Activated naive CD4-positive, alpha-beta T cell treated with anti-CD3 and anti-CD28 coated beads for 36 hours (primary cell): ENCODE data around the gene VIM. TPM values are rescaled to one million over a fixed set of nuclear protein-coding genes. Genes with fewer than 3 reads are reported as not detected.
"Not testable (repeated sequence)": the region's sequence is repeated elsewhere in the genome, so short reads cannot be mapped to it uniquely, and the experiment has no call there.

ENCODE experiments used
- CTCF ChIA-PET: fragments of 350-600 bp; sonication (Branson Sonifier 250); formaldehyde crosslinking; loops from one replicate; lab custom pipeline; 2021; ENCODE audit warnings: antibody characterized with exemption; lab: Charles Lee
- DNase-seq: peaks from one replicate; pipeline ENCODE4 v3.0.0-alpha.2; 2020
- H3K27ac Mint-ChIP-seq: one replicate; pipeline ENCODE4 v1.8.0; 2021; ENCODE audit warnings: mild to moderate bottlenecking, mixed read lengths
- H3K27me3 Mint-ChIP-seq: one replicate; pipeline ENCODE4 v1.8.0; 2021; ENCODE audit warnings: low read depth, mixed read lengths
- H3K36me3 Mint-ChIP-seq: one replicate; pipeline ENCODE4 v1.8.0; 2021; ENCODE audit warnings: low read depth, mixed read lengths
- H3K4me1 Mint-ChIP-seq: one replicate; pipeline ENCODE4 v1.8.0; 2021; ENCODE audit warnings: low read depth, mixed read lengths
- H3K4me3 Mint-ChIP-seq: one replicate; pipeline ENCODE4 v1.8.0; 2021; ENCODE audit warnings: mild to moderate bottlenecking, moderate library complexity, mixed read lengths
- H3K9me3 Mint-ChIP-seq: one replicate; pipeline ENCODE4 v1.8.0; 2021; ENCODE audit warnings: mixed read lengths
- intact Hi-C: fragments of 100-400 bp; cut with micrococcal nuclease; formaldehyde crosslinking; loops from one replicate; pipeline ENCODE4 v1.15.1; 2023
- total RNA-seq, 2 experiments: library from RNA; stranded (reverse); gene quantifications; one replicate each; pipeline ENCODE4 v1.2.3, GENCODE V29; 2021

VIM gene
- total RNA-seq, 2 experiments from 2014 or later = 58.3 to 60.6 TPM

GRCh38 chr10:17248964-17249363 is 20.9 kb downstream of the VIM start:
- no peaks in the 10 kb centered on the region for H3K27me3 Mint-ChIP-seq
- intact Hi-C loops = loop anchor here (1.0 kb wide), 3 partner anchors 358 to 421 kb away; no protein-coding TSS in a partner anchor
- no peak overlapping the region for H3K27ac Mint-ChIP-seq
- no peaks in the 10 kb centered on the region for H3K36me3 Mint-ChIP-seq
- CTCF ChIA-PET = interaction anchor here (2.0 kb wide), 1 partner anchor 12 kb away, joined by 7 read pairs; no protein-coding TSS in a partner anchor
- no peak overlapping the region for H3K4me3 Mint-ChIP-seq
- no peak for DNase-seq
- H3K4me1 Mint-ChIP-seq = no peaks in the 10 kb centered on the region
- H3K9me3 Mint-ChIP-seq = peaks cover 2% of the 10 kb centered on the region

- DNase-seq = no peak
- Mint-ChIP-seq H3K27ac (no peak overlapping the region), H3K4me1 (no peaks in the 10 kb centered on the region), H3K27me3 (no peaks in the 10 kb centered on the region), H3K9me3 (peaks cover 2% of the 10 kb centered on the region), H3K36me3 (no peaks in the 10 kb centered on the region), H3K4me3 (no peak overlapping the region)
- CTCF ChIA-PET = interaction anchor here (0.7 to 1.0 kb wide), 2 partner anchors 17 to 397 kb away, joined by 3 read pairs; no protein-coding TSS in a partner anchor
- intact Hi-C loops = loop anchor here (1.0 kb wide), 3 partner anchors 359 to 422 kb away; no protein-coding TSS in a partner anchor
Measured at GRCh38 chr10:17249820-17250219, 21.8 kb downstream of the VIM start.

GRCh38 chr10:17250736-17251135 is 22.7 kb downstream of the VIM start:
- DNase-seq = no peak
- no peaks in the 10 kb centered on the region for H3K27me3 Mint-ChIP-seq
- H3K4me3 Mint-ChIP-seq = no peak overlapping the region
- no peaks in the 10 kb centered on the region for H3K4me1 Mint-ChIP-seq
- H3K36me3 Mint-ChIP-seq = no peaks in the 10 kb centered on the region
- CTCF ChIA-PET = interaction anchor here (0.6 to 1.0 kb wide), 3 partner anchors 18 to 398 kb away, joined by 3 to 4 read pairs (median 3); no protein-coding TSS in a partner anchor
- peaks cover 2% of the 10 kb centered on the region for H3K9me3 Mint-ChIP-seq
- no peak overlapping the region for H3K27ac Mint-ChIP-seq
- intact Hi-C loops = no loop called here

- CTCF ChIA-PET = interaction anchor here (0.5 to 1.8 kb wide), 8 partner anchors 12 to 418 kb away, joined by 3 to 5 read pairs (median 3); no protein-coding TSS in a partner anchor
- H3K27me3 Mint-ChIP-seq, H3K9me3 Mint-ChIP-seq, H3K4me3 Mint-ChIP-seq, DNase-seq, H3K27ac Mint-ChIP-seq, H3K36me3 Mint-ChIP-seq, H3K4me1 Mint-ChIP-seq: not testable (repeated sequence)
- intact Hi-C loops = loop anchor here (5.0 kb wide), 1 partner anchor 1352 kb away; no protein-coding TSS in a partner anchor
Measured at GRCh38 chr10:17254543-17255050, 26.6 kb downstream of the VIM start.

GRCh38 chr10:17255512-17255911 is 27.5 kb downstream of the VIM start:
- no peak for DNase-seq
- no peaks in the 10 kb centered on the region for H3K27me3 Mint-ChIP-seq
- intact Hi-C loops = loop anchor here (5.0 kb wide), 1 partner anchor 1353 kb away; no protein-coding TSS in a partner anchor
- no peaks in the 10 kb centered on the region for H3K9me3 Mint-ChIP-seq
- H3K4me3 Mint-ChIP-seq = no peak overlapping the region
- H3K4me1 Mint-ChIP-seq = peaks cover 4% of the 10 kb centered on the region
- CTCF ChIA-PET = interaction anchor here (1.0 to 1.4 kb wide), 3 partner anchors 34 to 419 kb away, joined by 3 to 4 read pairs (median 3); no protein-coding TSS in a partner anchor
- no peak overlapping the region for H3K27ac Mint-ChIP-seq
- no peaks in the 10 kb centered on the region for H3K36me3 Mint-ChIP-seq

- intact Hi-C loops = loop anchor here (5.0 kb wide), 1 partner anchor 1354 kb away; no protein-coding TSS in a partner anchor
- no peak for DNase-seq
- Mint-ChIP-seq H3K27me3 (no peaks in the 10 kb centered on the region), H3K9me3 (no peaks in the 10 kb centered on the region), H3K4me1 (peaks cover 4% of the 10 kb centered on the region), H3K36me3 (no peaks in the 10 kb centered on the region), H3K27ac (no peak overlapping the region), H3K4me3 (no peak overlapping the region)
- CTCF ChIA-PET = interaction anchor here (0.5 to 1.9 kb wide), 11 partner anchors 11 to 429 kb away, joined by 3 to 22 read pairs (median 9); no protein-coding TSS in a partner anchor
Measured at GRCh38 chr10:17256051-17256450, 28.0 kb downstream of the VIM start.

- no peak for DNase-seq
- CTCF ChIA-PET = interaction anchor here (0.7 to 1.9 kb wide), 22 partner anchors 11 to 1557 kb away, joined by 3 to 22 read pairs (median 4); no protein-coding TSS in a partner anchor
- intact Hi-C loops = loop anchor here (1.0 to 5.0 kb wide), 6 partner anchors 174 to 1354 kb away; no protein-coding TSS in a partner anchor
- H3K9me3 Mint-ChIP-seq = peaks cover under 1% of the 10 kb centered on the region
- peaks cover 4% of the 10 kb centered on the region for H3K4me1 Mint-ChIP-seq
- H3K27ac Mint-ChIP-seq = no peak overlapping the region
- no peaks in the 10 kb centered on the region for H3K27me3 Mint-ChIP-seq
- H3K36me3 Mint-ChIP-seq = no peaks in the 10 kb centered on the region
- H3K4me3 Mint-ChIP-seq = no peak overlapping the region
Measured at GRCh38 chr10:17256627-17257026, 28.6 kb downstream of the VIM start.

- Mint-ChIP-seq H3K9me3 (peaks cover 8% of the 10 kb centered on the region), H3K36me3 (no peaks in the 10 kb centered on the region), H3K4me3 (peak overlapping the region; percentile 3), H3K27ac (no peak overlapping the region), H3K27me3 (no peaks in the 10 kb centered on the region), H3K4me1 (peaks cover 4% of the 10 kb centered on the region)
- CTCF ChIA-PET = interaction anchor here (0.7 to 2.6 kb wide), 27 partner anchors 9 to 1558 kb away, joined by 3 to 22 read pairs (median 4); no protein-coding TSS in a partner anchor
- DNase-seq = peak; percentile 67
- intact Hi-C loops = loop anchor here (1.0 to 5.0 kb wide), 6 partner anchors 173 to 1355 kb away; no protein-coding TSS in a partner anchor
Measured at GRCh38 chr10:17257466-17258321, 29.7 kb downstream of the VIM start.

GRCh38 chr10:17262502-17262901 is 34.5 kb downstream of the VIM start:
- H3K27me3 Mint-ChIP-seq = no peaks in the 10 kb centered on the region
- intact Hi-C loops = no loop called here
- H3K9me3 Mint-ChIP-seq = peaks cover 21% of the 10 kb centered on the region
- H3K4me3 Mint-ChIP-seq = no peak overlapping the region
- H3K36me3 Mint-ChIP-seq = peaks cover 5% of the 10 kb centered on the region
- no peak overlapping the region for H3K27ac Mint-ChIP-seq
- peaks cover 1% of the 10 kb centered on the region for H3K4me1 Mint-ChIP-seq
- CTCF ChIA-PET = interaction anchor here (0.6 kb wide), 1 partner anchor 1412 kb away, joined by 3 read pairs; no protein-coding TSS in a partner anchor
- no peak for DNase-seq

GRCh38 chr10:17263580-17263979 is 35.5 kb downstream of the VIM start:
- H3K4me1 Mint-ChIP-seq = no peaks in the 10 kb centered on the region
- CTCF ChIA-PET = no interaction called here
- H3K36me3 Mint-ChIP-seq = peaks cover 5% of the 10 kb centered on the region

GRCh38 chr10:17265468-17265867 is 37.4 kb downstream of the VIM start:
- peaks cover 21% of the 10 kb centered on the region for H3K9me3 Mint-ChIP-seq
- peaks cover 5% of the 10 kb centered on the region for H3K36me3 Mint-ChIP-seq
- H3K27me3 Mint-ChIP-seq = peaks cover 3% of the 10 kb centered on the region
- CTCF ChIA-PET = interaction anchor here (0.6 to 0.7 kb wide), 2 partner anchors 110 to 152 kb away, joined by 3 to 5 read pairs; no protein-coding TSS in a partner anchor
- intact Hi-C loops = no loop called here
- H3K27ac Mint-ChIP-seq = no peak overlapping the region
- no peak for DNase-seq
- H3K4me3 Mint-ChIP-seq = no peak overlapping the region
- no peaks in the 10 kb centered on the region for H3K4me1 Mint-ChIP-seq

More at GRCh38 chr10:17263580-17263979, 35.5 kb downstream of the VIM start:
- Mint-ChIP-seq H3K27ac (no peak overlapping the region), H3K4me3 (no peak overlapping the region), H3K27me3 (no peaks in the 10 kb centered on the region), H3K9me3 (peaks cover 21% of the 10 kb centered on the region)
- no peak for DNase-seq
- intact Hi-C loops = no loop called here

- H3K4me1 Mint-ChIP-seq, H3K36me3 Mint-ChIP-seq, intact Hi-C loops, DNase-seq, H3K27ac Mint-ChIP-seq, H3K4me3 Mint-ChIP-seq, H3K27me3 Mint-ChIP-seq: not testable (repeated sequence)
- CTCF ChIA-PET = interaction anchor here (2.0 kb wide), 1 partner anchor 10 kb away, joined by 11 read pairs; no protein-coding TSS in a partner anchor
- peaks cover 21% of the 10 kb centered on the region for H3K9me3 Mint-ChIP-seq
Measured at GRCh38 chr10:17266549-17266948, 38.5 kb downstream of the VIM start.
